Measurements from ENCODE around the gene S1PR4. TPM values are rescaled to one million over a fixed set of nuclear protein-coding genes. Genes with fewer than 3 reads are reported as not detected.

S1PR4 gene
- total and polyA plus RNA-seq, 9 of the 15 experiments (the other 6 are each of a cell fraction or from before 2014, with no cell fraction given), result 0.27 TPM; not detected in 8

DNA sequence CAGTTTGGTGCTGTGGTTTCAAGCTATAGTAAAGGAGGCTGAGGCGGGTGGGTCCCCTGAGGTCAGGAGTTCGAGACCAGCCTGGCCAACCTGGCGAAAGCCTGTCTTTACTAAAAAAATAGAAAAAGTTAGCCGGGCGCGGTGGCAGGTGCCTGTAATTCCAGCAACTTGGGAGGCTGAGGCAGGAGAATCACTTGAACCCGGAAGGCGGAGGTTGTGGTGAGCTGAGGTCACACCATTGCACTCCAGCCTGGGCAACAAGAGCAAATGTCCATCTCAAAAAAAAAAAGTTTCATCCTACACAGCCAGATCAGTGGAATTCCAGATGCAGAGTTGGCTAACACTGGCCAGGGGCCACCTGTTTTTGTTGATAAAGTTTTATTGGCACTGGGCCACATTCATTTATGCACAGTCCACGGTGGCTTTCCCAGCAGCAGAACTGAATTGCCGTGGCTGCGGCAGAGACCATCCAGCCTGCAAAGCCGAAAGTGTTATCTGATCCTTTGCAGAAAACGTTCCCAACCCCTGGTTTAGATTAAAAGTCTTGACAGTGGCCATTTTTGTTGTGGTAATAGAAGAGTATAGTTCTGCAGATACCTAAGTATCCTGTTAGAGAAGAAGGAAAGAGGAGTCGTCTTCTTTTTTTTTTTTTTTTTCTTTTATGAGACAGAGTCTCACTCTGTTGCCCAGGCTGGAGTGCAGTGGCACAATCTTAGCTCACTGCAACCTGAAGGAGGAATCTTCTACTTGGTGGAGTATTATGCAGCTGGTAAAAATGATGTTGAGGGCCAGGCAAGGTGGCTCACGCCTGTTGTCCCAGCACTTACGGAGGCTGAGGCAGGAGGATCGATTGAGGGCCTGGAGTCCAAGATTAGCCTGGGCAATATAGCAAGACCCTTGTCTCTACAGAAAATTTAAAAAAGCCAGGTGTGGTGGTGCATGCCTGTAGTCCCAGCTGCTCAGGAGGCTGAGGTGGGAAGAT lies 15.8 kb downstream of the S1PR4 start (continued):
- TF ChIP-seq DDX20 (tag; IDR thresholded peaks at IDR 0.05; ENCODE audit: low read depth), result no peak
- TF ChIP-seq POLR3G (IDR thresholded peaks at IDR 0.05; ENCODE audit: extremely low read depth, insufficient read length, insufficient replicate concordance), result no peak
- TF ChIP-seq, protein P1, sequence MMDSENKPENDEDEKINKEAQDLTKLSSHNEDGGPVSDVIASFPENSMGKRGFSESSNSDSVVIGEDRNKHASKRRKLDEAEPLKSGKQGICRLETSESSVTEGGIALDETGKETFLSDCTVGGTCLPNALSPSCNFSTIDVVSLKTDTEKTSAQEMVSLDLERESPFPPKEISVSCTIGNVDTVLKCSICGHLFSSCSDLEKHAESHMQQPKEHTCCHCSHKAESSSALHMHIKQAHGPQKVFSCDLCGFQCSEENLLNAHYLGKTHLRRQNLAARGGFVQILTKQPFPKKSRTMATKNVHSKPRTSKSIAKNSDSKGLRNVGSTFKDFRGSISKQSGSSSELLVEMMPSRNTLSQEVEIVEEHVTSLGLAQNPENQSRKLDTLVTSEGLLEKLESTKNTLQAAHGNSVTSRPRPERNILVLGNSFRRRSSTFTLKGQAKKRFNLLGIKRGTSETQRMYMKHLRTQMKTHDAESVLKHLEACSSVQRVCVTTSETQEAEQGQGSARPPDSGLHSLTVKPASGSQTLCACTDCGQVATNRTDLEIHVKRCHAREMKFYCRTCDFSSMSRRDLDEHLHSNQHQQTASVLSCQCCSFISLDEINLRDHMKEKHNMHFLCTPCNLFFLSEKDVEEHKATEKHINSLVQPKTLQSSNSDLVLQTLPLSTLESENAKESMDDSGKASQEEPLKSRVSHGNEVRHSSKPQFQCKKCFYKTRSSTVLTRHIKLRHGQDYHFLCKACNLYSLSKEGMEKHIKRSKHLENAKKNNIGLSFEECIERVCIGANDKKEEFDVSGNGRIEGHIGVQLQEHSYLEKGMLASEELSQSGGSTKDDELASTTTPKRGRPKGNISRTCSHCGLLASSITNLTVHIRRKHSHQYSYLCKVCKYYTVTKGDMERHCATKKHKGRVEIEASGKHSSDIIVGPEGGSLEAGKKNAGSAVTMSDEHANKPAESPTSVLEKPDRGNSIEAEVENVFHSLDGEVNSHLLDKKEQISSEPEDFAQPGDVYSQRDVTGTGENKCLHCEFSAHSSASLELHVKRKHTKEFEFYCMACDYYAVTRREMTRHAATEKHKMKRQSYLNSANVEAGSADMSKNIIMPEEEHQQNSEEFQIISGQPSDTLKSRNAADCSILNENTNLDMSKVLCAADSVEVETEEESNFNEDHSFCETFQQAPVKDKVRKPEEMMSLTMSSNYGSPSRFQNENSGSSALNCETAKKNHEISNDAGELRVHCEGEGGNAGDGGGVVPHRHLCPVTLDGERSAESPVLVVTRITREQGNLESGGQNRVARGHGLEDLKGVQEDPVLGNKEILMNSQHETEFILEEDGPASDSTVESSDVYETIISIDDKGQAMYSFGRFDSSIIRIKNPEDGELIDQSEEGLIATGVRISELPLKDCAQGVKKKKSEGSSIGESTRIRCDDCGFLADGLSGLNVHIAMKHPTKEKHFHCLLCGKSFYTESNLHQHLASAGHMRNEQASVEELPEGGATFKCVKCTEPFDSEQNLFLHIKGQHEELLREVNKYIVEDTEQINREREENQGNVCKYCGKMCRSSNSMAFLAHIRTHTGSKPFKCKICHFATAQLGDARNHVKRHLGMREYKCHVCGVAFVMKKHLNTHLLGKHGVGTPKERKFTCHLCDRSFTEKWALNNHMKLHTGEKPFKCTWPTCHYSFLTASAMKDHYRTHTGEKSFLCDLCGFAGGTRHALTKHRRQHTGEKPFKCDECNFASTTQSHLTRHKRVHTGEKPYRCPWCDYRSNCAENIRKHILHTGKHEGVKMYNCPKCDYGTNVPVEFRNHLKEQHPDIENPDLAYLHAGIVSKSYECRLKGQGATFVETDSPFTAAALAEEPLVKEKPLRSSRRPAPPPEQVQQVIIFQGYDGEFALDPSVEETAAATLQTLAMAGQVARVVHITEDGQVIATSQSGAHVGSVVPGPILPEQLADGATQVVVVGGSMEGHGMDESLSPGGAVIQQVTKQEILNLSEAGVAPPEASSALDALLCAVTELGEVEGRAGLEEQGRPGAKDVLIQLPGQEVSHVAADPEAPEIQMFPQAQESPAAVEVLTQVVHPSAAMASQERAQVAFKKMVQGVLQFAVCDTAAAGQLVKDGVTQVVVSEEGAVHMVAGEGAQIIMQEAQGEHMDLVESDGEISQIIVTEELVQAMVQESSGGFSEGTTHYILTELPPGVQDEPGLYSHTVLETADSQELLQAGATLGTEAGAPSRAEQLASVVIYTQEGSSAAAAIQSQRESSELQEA (IDR thresholded peaks at IDR 0.05; ENCODE audit: low read depth), result no peak
- peak; percentile 86 for TF ChIP-seq DPF2 (IDR thresholded peaks at IDR 0.05)
- TF ChIP-seq SLC30A9 (CRISPR knock-in tag; IDR thresholded peaks at IDR 0.05), result no peak
- no peak for TF ChIP-seq KLF10 (CRISPR knock-in tag; IDR thresholded peaks at IDR 0.05)
- TF ChIP-seq KLF16 (IDR thresholded peaks at IDR 0.05), result peak; percentile 31; the same call in 1 of the 2 replicates
- TF ChIP-seq NFIC (IDR thresholded peaks at IDR 0.05), result peak; percentile 100
- peak; percentile 31; the same call in 1 of the 2 replicates for TF ChIP-seq HCFC1 (IDR thresholded peaks at IDR 0.05; ENCODE audit: low read depth, low read length)
- TF ChIP-seq ARID1B (IDR thresholded peaks at IDR 0.05), result peak; percentile 91
- peak in 1 of 2 experiments; percentile 49; a peak in 1 of 4 replicates for TF ChIP-seq SIN3A (IDR thresholded peaks at IDR 0.05; ENCODE audit: borderline replicate concordance in 2 of 2, control insufficient read depth in 1 of 2, low read depth in 2 of 2, low read length in 2 of 2)
- no peak for TF ChIP-seq HNRNPK (IDR thresholded peaks at IDR 0.05; ENCODE audit: low read depth, low read length, poor library complexity, severe bottlenecking)
- no peak for TF ChIP-seq CBX8 (IDR thresholded peaks at IDR 0.05; ENCODE audit: borderline replicate concordance, extremely low read depth, low read depth, low read length, poor library complexity, severe bottlenecking)
- TF ChIP-seq ZNF707 (CRISPR knock-in tag; conservative IDR thresholded peaks at IDR 0.05), result no peak
- peak; percentile 78; the same call in 1 of the 2 replicates for TF ChIP-seq ZKSCAN1 (IDR thresholded peaks at IDR 0.05; ENCODE audit: low read depth, low read length)
- TF ChIP-seq FOXA3 (CRISPR knock-in tag; conservative IDR thresholded peaks at IDR 0.05 in 1 of 2, IDR thresholded peaks at IDR 0.05 in 1 of 2), result no peak
- TF ChIP-seq POLR2AphosphoS2 (IDR thresholded peaks at IDR 0.05; ENCODE audit: low read length), result no peak
- TF ChIP-seq, protein P2, sequence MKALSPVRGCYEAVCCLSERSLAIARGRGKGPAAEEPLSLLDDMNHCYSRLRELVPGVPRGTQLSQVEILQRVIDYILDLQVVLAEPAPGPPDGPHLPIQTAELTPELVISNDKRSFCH (CRISPR knock-in tag; IDR thresholded peaks at IDR 0.05), result no peak
- TF ChIP-seq, protein P2 (tag; IDR thresholded peaks at IDR 0.05), result no peak

Data from K562 (cell line).